ENCODE results near the gene KDM4C.

The KDM4C gene

GRCh38 chr9:6893350-6894131 lies 135.8 kb downstream of the KDM4C start:
- H3K4me1 ChIP-seq (ENCODE audit: control insufficient read depth in 2 of 2, insufficient read depth in 2 of 2, low read length in 2 of 2): peaks cover 3% of the 10 kb centered on the region in 2 donors
- H3K9ac ChIP-seq (ENCODE audit: low read depth in 1 of 2, low read length in 2 of 2): no peak overlapping the region
- H3K4me3 ChIP-seq (ENCODE audit: low read length in 2 of 2): no peak overlapping the region
- H3K27me3 ChIP-seq (ENCODE audit: control insufficient read depth in 2 of 2, insufficient read depth in 2 of 2, low read length in 2 of 2): no peaks in the 10 kb centered on the region
- H3K27ac ChIP-seq (ENCODE audit: low read depth in 2 of 2, low read length in 2 of 2): no peak overlapping the region
- H3K36me3 ChIP-seq (ENCODE audit: control insufficient read depth in 2 of 2, insufficient read depth in 2 of 2, low read length in 2 of 2): peaks cover 9 to 28% of the 10 kb centered on the region in 2 donors
- no peaks in the 10 kb centered on the region for H3K9me3 ChIP-seq (ENCODE audit: control insufficient read depth in 2 of 2, low read length in 2 of 2)

- Histone ChIP-seq H3K9me3 (ENCODE audit: control insufficient read depth in 2 of 2, low read length in 2 of 2) (no peaks in the 10 kb centered on the region), H3K9ac (ENCODE audit: low read depth in 1 of 2, low read length in 2 of 2) (no peak overlapping the region), H3K27me3 (ENCODE audit: control insufficient read depth in 2 of 2, insufficient read depth in 2 of 2, low read length in 2 of 2) (no peaks in the 10 kb centered on the region), H3K27ac (ENCODE audit: low read depth in 2 of 2, low read length in 2 of 2) (no peak overlapping the region), H3K4me3 (ENCODE audit: low read length in 2 of 2) (no peak overlapping the region), H3K4me1 (ENCODE audit: control insufficient read depth in 2 of 2, insufficient read depth in 2 of 2, low read length in 2 of 2) (peaks cover 3% of the 10 kb centered on the region in 2 donors), H3K36me3 (ENCODE audit: control insufficient read depth in 2 of 2, insufficient read depth in 2 of 2, low read length in 2 of 2) (peaks cover 9 to 28% of the 10 kb centered on the region in 2 donors)
Measured at GRCh38 chr9:6894135-6894534, 136.4 kb downstream of the KDM4C start.

GRCh38 chr9:6895754-6896153 lies 138.0 kb downstream of the KDM4C start:
- H3K27me3 ChIP-seq (ENCODE audit: control insufficient read depth in 2 of 2, insufficient read depth in 2 of 2, low read length in 2 of 2): no peaks in the 10 kb centered on the region
- H3K4me3 ChIP-seq (ENCODE audit: low read length in 2 of 2): no peak overlapping the region
- peaks cover 12 to 18% of the 10 kb centered on the region in 2 donors for H3K36me3 ChIP-seq (ENCODE audit: control insufficient read depth in 2 of 2, insufficient read depth in 2 of 2, low read length in 2 of 2)
- H3K27ac ChIP-seq (ENCODE audit: low read depth in 2 of 2, low read length in 2 of 2): no peak overlapping the region
- H3K9me3 ChIP-seq (ENCODE audit: control insufficient read depth in 2 of 2, low read length in 2 of 2): no peaks in the 10 kb centered on the region
- H3K9ac ChIP-seq (ENCODE audit: low read depth in 1 of 2, low read length in 2 of 2): no peak overlapping the region
- peaks cover 0 to 3% of the 10 kb centered on the region in 2 donors for H3K4me1 ChIP-seq (ENCODE audit: control insufficient read depth in 2 of 2, insufficient read depth in 2 of 2, low read length in 2 of 2)

GRCh38 chr9:6896562-6896961 lies 138.8 kb downstream of the KDM4C start:
- peaks cover 12 to 21% of the 10 kb centered on the region in 2 donors for H3K36me3 ChIP-seq (ENCODE audit: control insufficient read depth in 2 of 2, insufficient read depth in 2 of 2, low read length in 2 of 2)
- H3K9me3 ChIP-seq (ENCODE audit: control insufficient read depth in 2 of 2, low read length in 2 of 2): no peaks in the 10 kb centered on the region
- no peaks in the 10 kb centered on the region for H3K27me3 ChIP-seq (ENCODE audit: control insufficient read depth in 2 of 2, insufficient read depth in 2 of 2, low read length in 2 of 2)
- no peak overlapping the region for H3K27ac ChIP-seq (ENCODE audit: low read depth in 2 of 2, low read length in 2 of 2)
- peaks cover 0 to 3% of the 10 kb centered on the region in 2 donors for H3K4me1 ChIP-seq (ENCODE audit: control insufficient read depth in 2 of 2, insufficient read depth in 2 of 2, low read length in 2 of 2)
- no peak overlapping the region for H3K9ac ChIP-seq (ENCODE audit: low read depth in 1 of 2, low read length in 2 of 2)
- H3K4me3 ChIP-seq (ENCODE audit: low read length in 2 of 2): no peak overlapping the region

GRCh38 chr9:6897207-6897822 lies 139.5 kb downstream of the KDM4C start:
- no peaks in the 10 kb centered on the region for H3K27me3 ChIP-seq (ENCODE audit: control insufficient read depth in 2 of 2, insufficient read depth in 2 of 2, low read length in 2 of 2)

GRCh38 chr9:6897898-6898302 lies 140.1 kb downstream of the KDM4C start:
- H3K9me3 ChIP-seq (ENCODE audit: control insufficient read depth in 2 of 2, low read length in 2 of 2): no peaks in the 10 kb centered on the region
- H3K9ac ChIP-seq (ENCODE audit: low read depth in 1 of 2, low read length in 2 of 2): no peak overlapping the region
- no peaks in the 10 kb centered on the region for H3K27me3 ChIP-seq (ENCODE audit: control insufficient read depth in 2 of 2, insufficient read depth in 2 of 2, low read length in 2 of 2)
- peaks cover 12 to 21% of the 10 kb centered on the region in 2 donors for H3K36me3 ChIP-seq (ENCODE audit: control insufficient read depth in 2 of 2, insufficient read depth in 2 of 2, low read length in 2 of 2)
- no peak overlapping the region for H3K4me3 ChIP-seq (ENCODE audit: low read length in 2 of 2)
- H3K27ac ChIP-seq (ENCODE audit: low read depth in 2 of 2, low read length in 2 of 2): no peak overlapping the region
- peaks cover 0 to 3% of the 10 kb centered on the region in 2 donors for H3K4me1 ChIP-seq (ENCODE audit: control insufficient read depth in 2 of 2, insufficient read depth in 2 of 2, low read length in 2 of 2)

More at GRCh38 chr9:6897207-6897822, 139.5 kb downstream of the KDM4C start:
- H3K4me3 ChIP-seq (ENCODE audit: low read length in 2 of 2): no peak overlapping the region
- H3K9ac ChIP-seq (ENCODE audit: low read depth in 1 of 2, low read length in 2 of 2): no peak overlapping the region
- H3K36me3 ChIP-seq (ENCODE audit: control insufficient read depth in 2 of 2, insufficient read depth in 2 of 2, low read length in 2 of 2): peaks cover 12 to 21% of the 10 kb centered on the region in 2 donors
- H3K9me3 ChIP-seq (ENCODE audit: control insufficient read depth in 2 of 2, low read length in 2 of 2): no peaks in the 10 kb centered on the region
- H3K27ac ChIP-seq (ENCODE audit: low read depth in 2 of 2, low read length in 2 of 2): no peak overlapping the region
- peaks cover 0 to 3% of the 10 kb centered on the region in 2 donors for H3K4me1 ChIP-seq (ENCODE audit: control insufficient read depth in 2 of 2, insufficient read depth in 2 of 2, low read length in 2 of 2)

- H3K9ac ChIP-seq (ENCODE audit: low read depth in 1 of 2, low read length in 2 of 2): no peak overlapping the region
- H3K4me3 ChIP-seq (ENCODE audit: low read length in 2 of 2): no peak overlapping the region
- H3K4me1 ChIP-seq (ENCODE audit: control insufficient read depth in 2 of 2, insufficient read depth in 2 of 2, low read length in 2 of 2): peaks cover 0 to 3% of the 10 kb centered on the region in 2 donors
- peaks cover 6 to 7% of the 10 kb centered on the region in 2 donors for H3K36me3 ChIP-seq (ENCODE audit: control insufficient read depth in 2 of 2, insufficient read depth in 2 of 2, low read length in 2 of 2)
- no peak overlapping the region for H3K27ac ChIP-seq (ENCODE audit: low read depth in 2 of 2, low read length in 2 of 2)
- no peaks in the 10 kb centered on the region for H3K27me3 ChIP-seq (ENCODE audit: control insufficient read depth in 2 of 2, insufficient read depth in 2 of 2, low read length in 2 of 2)
- no peaks in the 10 kb centered on the region for H3K9me3 ChIP-seq (ENCODE audit: control insufficient read depth in 2 of 2, low read length in 2 of 2)
Measured at GRCh38 chr9:6899274-6899673, 141.5 kb downstream of the KDM4C start.

GRCh38 chr9:6900440-6900883 lies 142.7 kb downstream of the KDM4C start:
- no peak overlapping the region for H3K4me3 ChIP-seq (ENCODE audit: low read length in 2 of 2)
- peaks cover 0 to 3% of the 10 kb centered on the region in 2 donors for H3K4me1 ChIP-seq (ENCODE audit: control insufficient read depth in 2 of 2, insufficient read depth in 2 of 2, low read length in 2 of 2)
- peaks cover 3 to 6% of the 10 kb centered on the region in 2 donors for H3K36me3 ChIP-seq (ENCODE audit: control insufficient read depth in 2 of 2, insufficient read depth in 2 of 2, low read length in 2 of 2)
- no peaks in the 10 kb centered on the region for H3K27me3 ChIP-seq (ENCODE audit: control insufficient read depth in 2 of 2, insufficient read depth in 2 of 2, low read length in 2 of 2)
- H3K9ac ChIP-seq (ENCODE audit: low read depth in 1 of 2, low read length in 2 of 2): no peak overlapping the region
- H3K27ac ChIP-seq (ENCODE audit: low read depth in 2 of 2, low read length in 2 of 2): no peak overlapping the region
- H3K9me3 ChIP-seq (ENCODE audit: control insufficient read depth in 2 of 2, low read length in 2 of 2): no peaks in the 10 kb centered on the region

- Histone ChIP-seq H3K36me3 (ENCODE audit: control insufficient read depth in 2 of 2, insufficient read depth in 2 of 2, low read length in 2 of 2) (peaks cover 3 to 6% of the 10 kb centered on the region in 2 donors), H3K4me3 (ENCODE audit: low read length in 2 of 2) (no peak overlapping the region), H3K9ac (ENCODE audit: low read depth in 1 of 2, low read length in 2 of 2) (no peak overlapping the region), H3K27ac (ENCODE audit: low read depth in 2 of 2, low read length in 2 of 2) (no peak overlapping the region), H3K27me3 (ENCODE audit: control insufficient read depth in 2 of 2, insufficient read depth in 2 of 2, low read length in 2 of 2) (no peaks in the 10 kb centered on the region), H3K9me3 (ENCODE audit: control insufficient read depth in 2 of 2, low read length in 2 of 2) (no peaks in the 10 kb centered on the region), H3K4me1 (ENCODE audit: control insufficient read depth in 2 of 2, insufficient read depth in 2 of 2, low read length in 2 of 2) (peaks cover 0 to 3% of the 10 kb centered on the region in 2 donors)
Measured at GRCh38 chr9:6901180-6901579, 143.4 kb downstream of the KDM4C start.

- no peak overlapping the region for H3K9ac ChIP-seq (ENCODE audit: low read depth in 1 of 2, low read length in 2 of 2)
- peaks cover 3 to 6% of the 10 kb centered on the region in 2 donors for H3K36me3 ChIP-seq (ENCODE audit: control insufficient read depth in 2 of 2, insufficient read depth in 2 of 2, low read length in 2 of 2)
- H3K27ac ChIP-seq (ENCODE audit: low read depth in 2 of 2, low read length in 2 of 2): no peak overlapping the region
- H3K4me3 ChIP-seq (ENCODE audit: low read length in 2 of 2): no peak overlapping the region
- H3K4me1 ChIP-seq (ENCODE audit: control insufficient read depth in 2 of 2, insufficient read depth in 2 of 2, low read length in 2 of 2): peaks cover 0 to 3% of the 10 kb centered on the region in 2 donors
- H3K27me3 ChIP-seq (ENCODE audit: control insufficient read depth in 2 of 2, insufficient read depth in 2 of 2, low read length in 2 of 2): no peaks in the 10 kb centered on the region
- no peaks in the 10 kb centered on the region for H3K9me3 ChIP-seq (ENCODE audit: control insufficient read depth in 2 of 2, low read length in 2 of 2)
Measured at GRCh38 chr9:6902423-6902822, 144.7 kb downstream of the KDM4C start.

Measured in mucosa of rectum (tissue), 2 donors.